ENCODE results near the gene ARHGEF12.

DNA sequence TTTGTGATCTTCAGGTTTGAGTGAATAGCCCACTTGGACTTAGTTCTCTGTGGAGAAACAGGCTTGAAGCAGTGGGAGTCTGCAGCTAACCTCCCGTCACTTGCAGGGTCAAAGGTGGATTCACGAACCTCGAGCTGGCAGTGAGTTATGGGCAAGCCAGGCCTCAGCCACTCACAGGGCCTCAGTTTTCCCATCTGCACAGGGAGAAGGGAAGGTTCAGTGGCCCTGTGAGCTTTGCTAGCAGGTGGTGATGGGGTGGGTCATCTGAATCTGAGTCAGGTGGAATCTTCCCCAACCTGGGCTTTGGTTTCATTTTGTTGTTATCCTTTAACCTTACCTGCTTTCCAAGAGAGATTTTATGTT, 88.7 kb downstream of the ARHGEF12 start:
- TF ChIP-seq EZH2 (IDR thresholded peaks at IDR 0.05; ENCODE audit: low read depth, unreplicated experiment) (no peak), CREB1 (CRISPR knock-in tag; IDR thresholded peaks at IDR 0.05; ENCODE audit: low read depth) (no peak), POLR2AphosphoS5 (IDR thresholded peaks at IDR 0.05; ENCODE audit: low read depth) (no peak), EZH2phosphoT487 (IDR thresholded peaks at IDR 0.05; ENCODE audit: unreplicated experiment) (no peak), JUNB (IDR thresholded peaks at IDR 0.05; ENCODE audit: unreplicated experiment) (no peak), ZNF114 (CRISPR knock-in tag; IDR thresholded peaks at IDR 0.05) (no peak)
- TF ChIP-seq, protein P1, sequence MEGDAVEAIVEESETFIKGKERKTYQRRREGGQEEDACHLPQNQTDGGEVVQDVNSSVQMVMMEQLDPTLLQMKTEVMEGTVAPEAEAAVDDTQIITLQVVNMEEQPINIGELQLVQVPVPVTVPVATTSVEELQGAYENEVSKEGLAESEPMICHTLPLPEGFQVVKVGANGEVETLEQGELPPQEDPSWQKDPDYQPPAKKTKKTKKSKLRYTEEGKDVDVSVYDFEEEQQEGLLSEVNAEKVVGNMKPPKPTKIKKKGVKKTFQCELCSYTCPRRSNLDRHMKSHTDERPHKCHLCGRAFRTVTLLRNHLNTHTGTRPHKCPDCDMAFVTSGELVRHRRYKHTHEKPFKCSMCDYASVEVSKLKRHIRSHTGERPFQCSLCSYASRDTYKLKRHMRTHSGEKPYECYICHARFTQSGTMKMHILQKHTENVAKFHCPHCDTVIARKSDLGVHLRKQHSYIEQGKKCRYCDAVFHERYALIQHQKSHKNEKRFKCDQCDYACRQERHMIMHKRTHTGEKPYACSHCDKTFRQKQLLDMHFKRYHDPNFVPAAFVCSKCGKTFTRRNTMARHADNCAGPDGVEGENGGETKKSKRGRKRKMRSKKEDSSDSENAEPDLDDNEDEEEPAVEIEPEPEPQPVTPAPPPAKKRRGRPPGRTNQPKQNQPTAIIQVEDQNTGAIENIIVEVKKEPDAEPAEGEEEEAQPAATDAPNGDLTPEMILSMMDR (conservative IDR thresholded peaks at IDR 0.05; ENCODE audit: low read depth in 2 of 2), result no peak
- TF ChIP-seq, protein P2, sequence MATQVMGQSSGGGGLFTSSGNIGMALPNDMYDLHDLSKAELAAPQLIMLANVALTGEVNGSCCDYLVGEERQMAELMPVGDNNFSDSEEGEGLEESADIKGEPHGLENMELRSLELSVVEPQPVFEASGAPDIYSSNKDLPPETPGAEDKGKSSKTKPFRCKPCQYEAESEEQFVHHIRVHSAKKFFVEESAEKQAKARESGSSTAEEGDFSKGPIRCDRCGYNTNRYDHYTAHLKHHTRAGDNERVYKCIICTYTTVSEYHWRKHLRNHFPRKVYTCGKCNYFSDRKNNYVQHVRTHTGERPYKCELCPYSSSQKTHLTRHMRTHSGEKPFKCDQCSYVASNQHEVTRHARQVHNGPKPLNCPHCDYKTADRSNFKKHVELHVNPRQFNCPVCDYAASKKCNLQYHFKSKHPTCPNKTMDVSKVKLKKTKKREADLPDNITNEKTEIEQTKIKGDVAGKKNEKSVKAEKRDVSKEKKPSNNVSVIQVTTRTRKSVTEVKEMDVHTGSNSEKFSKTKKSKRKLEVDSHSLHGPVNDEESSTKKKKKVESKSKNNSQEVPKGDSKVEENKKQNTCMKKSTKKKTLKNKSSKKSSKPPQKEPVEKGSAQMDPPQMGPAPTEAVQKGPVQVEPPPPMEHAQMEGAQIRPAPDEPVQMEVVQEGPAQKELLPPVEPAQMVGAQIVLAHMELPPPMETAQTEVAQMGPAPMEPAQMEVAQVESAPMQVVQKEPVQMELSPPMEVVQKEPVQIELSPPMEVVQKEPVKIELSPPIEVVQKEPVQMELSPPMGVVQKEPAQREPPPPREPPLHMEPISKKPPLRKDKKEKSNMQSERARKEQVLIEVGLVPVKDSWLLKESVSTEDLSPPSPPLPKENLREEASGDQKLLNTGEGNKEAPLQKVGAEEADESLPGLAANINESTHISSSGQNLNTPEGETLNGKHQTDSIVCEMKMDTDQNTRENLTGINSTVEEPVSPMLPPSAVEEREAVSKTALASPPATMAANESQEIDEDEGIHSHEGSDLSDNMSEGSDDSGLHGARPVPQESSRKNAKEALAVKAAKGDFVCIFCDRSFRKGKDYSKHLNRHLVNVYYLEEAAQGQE (IDR thresholded peaks at IDR 0.05; ENCODE audit: unreplicated experiment), result no peak
- TF ChIP-seq, protein P3, sequence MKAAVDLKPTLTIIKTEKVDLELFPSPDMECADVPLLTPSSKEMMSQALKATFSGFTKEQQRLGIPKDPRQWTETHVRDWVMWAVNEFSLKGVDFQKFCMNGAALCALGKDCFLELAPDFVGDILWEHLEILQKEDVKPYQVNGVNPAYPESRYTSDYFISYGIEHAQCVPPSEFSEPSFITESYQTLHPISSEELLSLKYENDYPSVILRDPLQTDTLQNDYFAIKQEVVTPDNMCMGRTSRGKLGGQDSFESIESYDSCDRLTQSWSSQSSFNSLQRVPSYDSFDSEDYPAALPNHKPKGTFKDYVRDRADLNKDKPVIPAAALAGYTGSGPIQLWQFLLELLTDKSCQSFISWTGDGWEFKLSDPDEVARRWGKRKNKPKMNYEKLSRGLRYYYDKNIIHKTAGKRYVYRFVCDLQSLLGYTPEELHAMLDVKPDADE (IDR thresholded peaks at IDR 0.05), result no peak
- TF ChIP-seq, protein P4, sequence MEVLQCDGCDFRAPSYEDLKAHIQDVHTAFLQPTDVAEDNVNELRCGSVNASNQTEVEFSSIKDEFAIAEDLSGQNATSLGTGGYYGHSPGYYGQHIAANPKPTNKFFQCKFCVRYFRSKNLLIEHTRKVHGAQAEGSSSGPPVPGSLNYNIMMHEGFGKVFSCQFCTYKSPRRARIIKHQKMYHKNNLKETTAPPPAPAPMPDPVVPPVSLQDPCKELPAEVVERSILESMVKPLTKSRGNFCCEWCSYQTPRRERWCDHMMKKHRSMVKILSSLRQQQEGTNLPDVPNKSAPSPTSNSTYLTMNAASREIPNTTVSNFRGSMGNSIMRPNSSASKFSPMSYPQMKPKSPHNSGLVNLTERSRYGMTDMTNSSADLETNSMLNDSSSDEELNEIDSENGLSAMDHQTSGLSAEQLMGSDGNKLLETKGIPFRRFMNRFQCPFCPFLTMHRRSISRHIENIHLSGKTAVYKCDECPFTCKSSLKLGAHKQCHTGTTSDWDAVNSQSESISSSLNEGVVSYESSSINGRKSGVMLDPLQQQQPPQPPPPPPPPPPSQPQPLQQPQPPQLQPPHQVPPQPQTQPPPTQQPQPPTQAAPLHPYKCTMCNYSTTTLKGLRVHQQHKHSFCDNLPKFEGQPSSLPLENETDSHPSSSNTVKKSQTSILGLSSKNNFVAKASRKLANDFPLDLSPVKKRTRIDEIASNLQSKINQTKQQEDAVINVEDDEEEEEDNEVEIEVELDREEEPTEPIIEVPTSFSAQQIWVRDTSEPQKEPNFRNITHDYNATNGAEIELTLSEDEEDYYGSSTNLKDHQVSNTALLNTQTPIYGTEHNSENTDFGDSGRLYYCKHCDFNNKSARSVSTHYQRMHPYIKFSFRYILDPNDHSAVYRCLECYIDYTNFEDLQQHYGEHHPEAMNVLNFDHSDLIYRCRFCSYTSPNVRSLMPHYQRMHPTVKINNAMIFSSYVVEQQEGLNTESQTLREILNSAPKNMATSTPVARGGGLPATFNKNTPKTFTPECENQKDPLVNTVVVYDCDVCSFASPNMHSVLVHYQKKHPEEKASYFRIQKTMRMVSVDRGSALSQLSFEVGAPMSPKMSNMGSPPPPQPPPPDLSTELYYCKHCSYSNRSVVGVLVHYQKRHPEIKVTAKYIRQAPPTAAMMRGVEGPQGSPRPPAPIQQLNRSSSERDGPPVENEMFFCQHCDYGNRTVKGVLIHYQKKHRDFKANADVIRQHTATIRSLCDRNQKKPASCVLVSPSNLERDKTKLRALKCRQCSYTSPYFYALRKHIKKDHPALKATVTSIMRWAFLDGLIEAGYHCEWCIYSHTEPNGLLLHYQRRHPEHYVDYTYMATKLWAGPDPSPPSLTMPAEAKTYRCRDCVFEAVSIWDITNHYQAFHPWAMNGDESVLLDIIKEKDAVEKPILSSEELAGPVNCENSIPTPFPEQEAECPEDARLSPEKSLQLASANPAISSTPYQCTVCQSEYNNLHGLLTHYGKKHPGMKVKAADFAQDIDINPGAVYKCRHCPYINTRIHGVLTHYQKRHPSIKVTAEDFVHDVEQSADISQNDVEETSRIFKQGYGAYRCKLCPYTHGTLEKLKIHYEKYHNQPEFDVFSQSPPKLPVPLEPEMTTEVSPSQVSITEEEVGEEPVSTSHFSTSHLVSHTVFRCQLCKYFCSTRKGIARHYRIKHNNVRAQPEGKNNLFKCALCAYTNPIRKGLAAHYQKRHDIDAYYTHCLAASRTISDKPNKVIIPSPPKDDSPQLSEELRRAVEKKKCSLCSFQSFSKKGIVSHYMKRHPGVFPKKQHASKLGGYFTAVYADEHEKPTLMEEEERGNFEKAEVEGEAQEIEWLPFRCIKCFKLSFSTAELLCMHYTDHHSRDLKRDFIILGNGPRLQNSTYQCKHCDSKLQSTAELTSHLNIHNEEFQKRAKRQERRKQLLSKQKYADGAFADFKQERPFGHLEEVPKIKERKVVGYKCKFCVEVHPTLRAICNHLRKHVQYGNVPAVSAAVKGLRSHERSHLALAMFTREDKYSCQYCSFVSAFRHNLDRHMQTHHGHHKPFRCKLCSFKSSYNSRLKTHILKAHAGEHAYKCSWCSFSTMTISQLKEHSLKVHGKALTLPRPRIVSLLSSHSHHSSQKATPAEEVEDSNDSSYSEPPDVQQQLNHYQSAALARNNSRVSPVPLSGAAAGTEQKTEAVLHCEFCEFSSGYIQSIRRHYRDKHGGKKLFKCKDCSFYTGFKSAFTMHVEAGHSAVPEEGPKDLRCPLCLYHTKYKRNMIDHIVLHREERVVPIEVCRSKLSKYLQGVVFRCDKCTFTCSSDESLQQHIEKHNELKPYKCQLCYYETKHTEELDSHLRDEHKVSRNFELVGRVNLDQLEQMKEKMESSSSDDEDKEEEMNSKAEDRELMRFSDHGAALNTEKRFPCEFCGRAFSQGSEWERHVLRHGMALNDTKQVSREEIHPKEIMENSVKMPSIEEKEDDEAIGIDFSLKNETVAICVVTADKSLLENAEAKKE (CRISPR knock-in tag; IDR thresholded peaks at IDR 0.05), result no peak
